Chondrocyte (in vitro differentiated cells): ENCODE measurements around the gene CDK5R1. TPM values are rescaled to one million over a fixed set of nuclear protein-coding genes. Genes with fewer than 3 reads are reported as not detected.
A peak's percentile ranks its signal among the peaks of the same experiment; 100 is the strongest.

Experiments
- DNase-seq: peaks from one replicate; pipeline ENCODE4 v3.0.0; 2021; ENCODE audit warnings: mixed read lengths, low spot score
- H3K27ac Mint-ChIP-seq: one replicate; pipeline ENCODE4 v1.8.0; 2021; ENCODE audit warnings: mild to moderate bottlenecking, moderate library complexity, mixed read lengths; ENCODE audit not compliant: unreplicated experiment
- H3K27me3 Mint-ChIP-seq: 2 replicates; pipeline ENCODE4 v1.8.0; 2021; ENCODE audit warnings: low read depth, mixed read lengths
- H3K36me3 Mint-ChIP-seq: 2 replicates; pipeline ENCODE4 v1.8.0; 2021; ENCODE audit warnings: low read depth, mixed read lengths
- H3K4me1 Mint-ChIP-seq: 2 replicates; pipeline ENCODE4 v1.8.0; 2021; ENCODE audit warnings: low read depth, mild to moderate bottlenecking, mixed read lengths
- H3K4me3 Mint-ChIP-seq: one replicate; pipeline ENCODE4 v1.8.0; 2021; ENCODE audit warnings: mild to moderate bottlenecking, moderate library complexity, mixed read lengths; ENCODE audit not compliant: unreplicated experiment
- H3K9me3 Mint-ChIP-seq: 2 replicates; pipeline ENCODE4 v1.8.0; 2021; ENCODE audit warnings: low read depth, mixed read lengths
- long read RNA-seq: library from polyadenylated mRNA; stranded (forward); transcript quantifications from one replicate; pipeline ENCODE4 v2.0.0, GENCODE V29; 2021
- total RNA-seq: library from RNA; stranded (reverse); gene quantifications from 3 replicates; pipeline ENCODE4 v1.2.1, GENCODE V29; 2021
- TF ChIP-seq, protein P1 (sequence below): fragments of 200-600 bp; sonication (generic); IDR thresholded peaks from 2 replicates; pipeline ENCODE4 v1.5.0; 2021; ENCODE audit warnings: antibody characterized with exemption, mild to moderate bottlenecking, moderate library complexity

CDK5R1 gene
- 1.8 to 2.3 TPM (median 2.1 TPM) in 3 replicates for total RNA-seq
- long read RNA-seq, full-length matches to known transcripts: 1 of 1 reads
- long read RNA-seq, partial matches to known transcripts: 0 of 1 reads
- long read RNA-seq, other reads (novel, unspliced or antisense): 0 of 1 reads

DNA sequence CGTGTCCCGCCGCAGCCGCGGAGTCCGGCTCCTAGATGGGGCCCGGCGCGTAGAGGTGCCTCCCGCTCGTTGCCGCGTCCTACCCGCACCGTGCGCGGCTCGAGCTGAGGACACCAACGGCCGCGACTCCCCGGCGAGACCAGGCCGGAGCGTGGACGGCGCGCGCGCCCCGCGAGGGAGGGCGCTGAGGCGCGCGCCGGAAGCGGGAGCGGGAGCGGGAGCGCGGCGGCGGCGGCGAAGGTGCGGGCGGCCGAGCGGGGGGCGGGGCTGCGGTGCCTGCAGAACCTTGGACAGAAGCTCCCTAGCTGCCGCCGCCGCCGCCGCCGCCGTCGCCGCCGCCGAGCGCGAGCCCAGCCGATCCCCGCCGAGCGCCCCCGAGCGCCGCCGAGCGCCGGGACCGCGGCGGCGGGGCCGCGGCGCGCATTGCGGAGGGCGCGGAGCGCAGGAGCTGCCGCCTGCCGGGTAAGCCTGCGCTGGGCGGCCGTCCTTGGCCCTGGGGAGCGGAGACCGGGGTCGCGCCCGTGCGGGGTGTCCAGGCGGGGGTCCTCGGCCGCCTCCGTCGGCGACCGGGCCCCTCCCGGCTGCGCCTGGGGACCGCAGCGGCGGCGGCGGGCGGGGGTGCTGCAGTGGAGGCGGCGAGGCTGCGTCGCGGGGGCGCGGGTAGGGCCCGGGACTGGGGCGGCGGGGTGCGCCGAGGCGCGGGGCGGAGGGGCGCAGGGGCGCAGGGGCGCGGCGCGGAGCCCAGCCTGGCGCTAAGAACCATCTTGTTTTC lies at the start of gene CDK5R1:
CDK5R1 (plus strand) TSS at position 293 of the 772 bp plus-strand sequence. CDS start 628 bp downstream, outside the sequence.
- Mint-ChIP-seq H3K4me3 (peak within 1 kb of the TSS; percentile 74), H3K9me3 (no peaks in the 10 kb centered on the region), H3K27ac (peak within 1 kb of the TSS; percentile 36), H3K36me3 (no peaks in the 10 kb centered on the region), H3K27me3 (no peaks in the 10 kb centered on the region), H3K4me1 (peaks cover 28% of the 10 kb centered on the region)
- TF ChIP-seq, protein P1, sequence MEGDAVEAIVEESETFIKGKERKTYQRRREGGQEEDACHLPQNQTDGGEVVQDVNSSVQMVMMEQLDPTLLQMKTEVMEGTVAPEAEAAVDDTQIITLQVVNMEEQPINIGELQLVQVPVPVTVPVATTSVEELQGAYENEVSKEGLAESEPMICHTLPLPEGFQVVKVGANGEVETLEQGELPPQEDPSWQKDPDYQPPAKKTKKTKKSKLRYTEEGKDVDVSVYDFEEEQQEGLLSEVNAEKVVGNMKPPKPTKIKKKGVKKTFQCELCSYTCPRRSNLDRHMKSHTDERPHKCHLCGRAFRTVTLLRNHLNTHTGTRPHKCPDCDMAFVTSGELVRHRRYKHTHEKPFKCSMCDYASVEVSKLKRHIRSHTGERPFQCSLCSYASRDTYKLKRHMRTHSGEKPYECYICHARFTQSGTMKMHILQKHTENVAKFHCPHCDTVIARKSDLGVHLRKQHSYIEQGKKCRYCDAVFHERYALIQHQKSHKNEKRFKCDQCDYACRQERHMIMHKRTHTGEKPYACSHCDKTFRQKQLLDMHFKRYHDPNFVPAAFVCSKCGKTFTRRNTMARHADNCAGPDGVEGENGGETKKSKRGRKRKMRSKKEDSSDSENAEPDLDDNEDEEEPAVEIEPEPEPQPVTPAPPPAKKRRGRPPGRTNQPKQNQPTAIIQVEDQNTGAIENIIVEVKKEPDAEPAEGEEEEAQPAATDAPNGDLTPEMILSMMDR: no peak
- DNase-seq: peak; percentile 68

- no peak overlapping the region for H3K4me3 Mint-ChIP-seq
Measured at GRCh38 chr17:32440722-32441121, 46.1 kb upstream of the CDK5R1 start.

DNA sequence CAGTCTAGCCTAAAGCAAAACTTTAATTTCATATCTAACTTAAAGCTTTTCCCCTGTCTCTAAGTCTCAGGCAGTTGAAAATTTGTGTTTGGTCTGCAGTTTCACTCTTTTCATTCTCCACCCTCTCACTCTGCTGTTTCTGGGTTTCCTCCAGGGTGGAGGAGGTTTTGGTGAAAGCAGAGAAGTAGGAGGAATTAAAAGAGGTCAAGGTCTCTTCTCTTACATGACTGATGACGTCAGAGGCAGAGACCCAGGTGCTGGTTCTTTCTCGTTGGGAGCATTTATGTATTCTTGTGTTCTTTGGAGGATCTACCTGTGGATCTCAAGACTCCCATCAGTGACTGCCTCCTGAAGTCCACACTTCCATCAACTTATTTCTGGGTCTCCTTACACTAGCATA lies 44.9 kb upstream of the CDK5R1 start:
- Mint-ChIP-seq H3K4me3 (no peak overlapping the region), H3K4me1 (peaks cover 22% of the 10 kb centered on the region), H3K27ac (no peak overlapping the region), H3K9me3 (no peaks in the 10 kb centered on the region), H3K27me3 (peaks cover 2% of the 10 kb centered on the region), H3K36me3 (peaks cover under 1% of the 10 kb centered on the region)
- DNase-seq: no peak
- TF ChIP-seq, protein P1: no peak

More at GRCh38 chr17:32440722-32441121, 46.1 kb upstream of the CDK5R1 start:
- Mint-ChIP-seq H3K27me3 (peaks cover 2% of the 10 kb centered on the region), H3K36me3 (peaks cover 1% of the 10 kb centered on the region), H3K9me3 (peaks cover 7% of the 10 kb centered on the region), H3K4me1 (peaks cover 11% of the 10 kb centered on the region), H3K27ac (no peak overlapping the region)
- no peak for DNase-seq
- TF ChIP-seq, protein P1: no peak

DNA sequence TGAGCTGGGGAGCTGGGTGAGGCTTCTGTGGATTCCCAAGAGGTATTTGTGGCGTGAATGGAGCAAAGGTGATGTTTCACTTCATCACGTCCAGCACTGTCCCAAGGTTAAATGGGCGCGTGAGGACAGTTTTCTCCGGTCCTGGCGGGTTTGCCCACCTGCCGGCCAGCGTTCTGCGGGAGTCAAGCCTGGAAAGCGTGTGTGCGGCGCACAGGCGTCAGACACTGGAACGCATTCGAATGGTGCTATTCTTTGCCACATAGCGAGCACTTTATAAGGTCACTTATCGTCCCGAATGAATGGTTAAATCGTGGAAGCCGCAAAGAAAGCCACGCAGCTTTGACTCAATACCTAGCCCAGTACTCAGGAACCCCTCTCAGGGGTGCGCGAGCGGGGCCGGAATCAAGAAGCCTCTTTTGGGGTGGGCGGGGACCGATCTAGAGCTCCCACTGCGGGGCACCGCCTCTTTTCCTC lies 42.9 kb upstream of the CDK5R1 start:
- Mint-ChIP-seq H3K27ac (peak overlapping the region; percentile 95), H3K4me3 (peak overlapping the region; percentile 92), H3K9me3 (no peaks in the 10 kb centered on the region), H3K27me3 (peaks cover 2% of the 10 kb centered on the region), H3K4me1 (peaks cover 29% of the 10 kb centered on the region), H3K36me3 (peaks cover 7% of the 10 kb centered on the region)
- DNase-seq: no peak
- TF ChIP-seq, protein P1: peak; percentile 96

DNA sequence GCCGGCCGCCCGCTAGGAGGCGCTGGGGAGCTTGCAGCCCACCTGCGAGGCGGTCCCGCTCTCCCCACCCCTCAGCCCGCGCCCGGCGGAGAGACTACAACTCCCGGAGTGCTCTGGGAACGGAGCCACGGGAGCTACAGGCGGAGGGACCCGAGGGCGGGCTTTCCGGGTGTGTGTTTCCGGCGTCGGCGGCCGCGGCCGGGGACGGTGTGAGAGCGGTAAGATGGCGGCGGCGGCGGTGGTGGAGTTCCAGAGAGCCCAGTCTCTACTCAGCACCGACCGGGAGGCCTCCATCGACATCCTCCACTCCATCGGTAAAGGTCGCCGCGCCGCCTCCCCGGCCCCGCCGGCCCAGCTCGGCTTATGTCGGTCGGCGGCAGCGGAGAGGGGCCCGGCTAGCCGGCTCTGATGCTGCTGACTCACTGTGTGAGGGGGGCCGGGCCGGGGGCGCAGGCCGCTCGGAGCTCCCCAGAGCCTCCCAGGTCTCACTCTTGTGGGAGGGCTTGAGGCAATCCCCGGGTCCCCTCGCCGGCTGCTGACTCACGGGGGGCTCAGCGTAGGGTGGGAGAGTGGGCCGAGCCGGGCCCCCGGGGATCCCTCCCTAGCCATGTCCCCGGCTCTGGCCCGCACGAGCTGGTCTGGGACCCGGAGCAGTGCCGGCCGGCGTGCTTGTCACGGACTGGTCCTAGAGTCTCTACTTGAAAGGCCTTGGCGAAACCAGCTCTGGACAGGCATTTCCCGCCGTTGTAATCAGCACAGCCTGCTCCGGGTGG lies 42.3 kb upstream of the CDK5R1 start, which contains the start of gene PSMD11:
PSMD11 (plus strand) TSS at position 210 of the 773 bp plus-strand sequence; CDS start at position 224, 14 bp downstream.
- TF ChIP-seq, protein P1: no peak
- DNase-seq: peak; percentile 100
- H3K4me1 Mint-ChIP-seq: peaks cover 31% of the 10 kb centered on the region
- H3K27ac Mint-ChIP-seq: peak within 1 kb of the TSS; percentile 95
- peak within 1 kb of the TSS; percentile 92 for H3K4me3 Mint-ChIP-seq
- peaks cover 2% of the 10 kb centered on the region for H3K27me3 Mint-ChIP-seq
- no peaks in the 10 kb centered on the region for H3K9me3 Mint-ChIP-seq
- peaks cover 9% of the 10 kb centered on the region for H3K36me3 Mint-ChIP-seq
